LNCaP clone FGC (cell line): ENCODE measurements around the gene EMD.

Experiments
- DNase-seq: peaks from one replicate; pipeline ENCODE4 v3.0.0-alpha.2; 2011; ENCODE audit warnings: low read depth
- H3K4me3 ChIP-seq: 2 replicates; pipeline ENCODE4 v1.5.1; 2011; ENCODE audit warnings: mild to moderate bottlenecking, low read depth, low read length, control low read depth
- TF ChIP-seq, protein P1 (sequence below): IDR thresholded peaks from 2 replicates; pipeline ENCODE4 v1.5.1; 2012; ENCODE audit warnings: mild to moderate bottlenecking; ENCODE audit not compliant: control insufficient read depth, insufficient read depth; ENCODE audit errors: extremely low read depth

Gene EMD

DNA sequence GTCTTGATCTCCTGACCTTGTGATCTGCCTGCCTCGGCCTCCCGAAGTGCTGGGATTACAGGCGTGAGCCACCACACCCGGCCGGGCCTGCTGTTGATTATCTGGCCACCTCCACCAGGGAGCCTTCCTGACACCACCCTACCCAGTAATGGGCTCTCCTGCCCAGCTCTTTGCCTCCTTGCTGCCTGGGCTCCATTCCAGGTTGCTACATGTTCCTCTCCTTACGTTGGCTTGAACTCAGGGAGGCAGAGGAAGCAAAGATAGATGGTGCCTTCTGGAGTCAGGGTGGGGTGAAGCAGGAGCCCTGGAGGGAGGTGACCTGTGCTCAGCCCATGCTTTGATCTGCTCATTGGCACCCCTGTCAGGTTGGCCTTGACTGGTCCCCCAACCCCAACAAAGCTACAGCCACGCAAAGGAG lies 31.0 kb upstream of the EMD start:
- TF ChIP-seq, protein P1, sequence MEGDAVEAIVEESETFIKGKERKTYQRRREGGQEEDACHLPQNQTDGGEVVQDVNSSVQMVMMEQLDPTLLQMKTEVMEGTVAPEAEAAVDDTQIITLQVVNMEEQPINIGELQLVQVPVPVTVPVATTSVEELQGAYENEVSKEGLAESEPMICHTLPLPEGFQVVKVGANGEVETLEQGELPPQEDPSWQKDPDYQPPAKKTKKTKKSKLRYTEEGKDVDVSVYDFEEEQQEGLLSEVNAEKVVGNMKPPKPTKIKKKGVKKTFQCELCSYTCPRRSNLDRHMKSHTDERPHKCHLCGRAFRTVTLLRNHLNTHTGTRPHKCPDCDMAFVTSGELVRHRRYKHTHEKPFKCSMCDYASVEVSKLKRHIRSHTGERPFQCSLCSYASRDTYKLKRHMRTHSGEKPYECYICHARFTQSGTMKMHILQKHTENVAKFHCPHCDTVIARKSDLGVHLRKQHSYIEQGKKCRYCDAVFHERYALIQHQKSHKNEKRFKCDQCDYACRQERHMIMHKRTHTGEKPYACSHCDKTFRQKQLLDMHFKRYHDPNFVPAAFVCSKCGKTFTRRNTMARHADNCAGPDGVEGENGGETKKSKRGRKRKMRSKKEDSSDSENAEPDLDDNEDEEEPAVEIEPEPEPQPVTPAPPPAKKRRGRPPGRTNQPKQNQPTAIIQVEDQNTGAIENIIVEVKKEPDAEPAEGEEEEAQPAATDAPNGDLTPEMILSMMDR, result no peak
- no peak for DNase-seq
- no peak overlapping the region for H3K4me3 ChIP-seq

DNA sequence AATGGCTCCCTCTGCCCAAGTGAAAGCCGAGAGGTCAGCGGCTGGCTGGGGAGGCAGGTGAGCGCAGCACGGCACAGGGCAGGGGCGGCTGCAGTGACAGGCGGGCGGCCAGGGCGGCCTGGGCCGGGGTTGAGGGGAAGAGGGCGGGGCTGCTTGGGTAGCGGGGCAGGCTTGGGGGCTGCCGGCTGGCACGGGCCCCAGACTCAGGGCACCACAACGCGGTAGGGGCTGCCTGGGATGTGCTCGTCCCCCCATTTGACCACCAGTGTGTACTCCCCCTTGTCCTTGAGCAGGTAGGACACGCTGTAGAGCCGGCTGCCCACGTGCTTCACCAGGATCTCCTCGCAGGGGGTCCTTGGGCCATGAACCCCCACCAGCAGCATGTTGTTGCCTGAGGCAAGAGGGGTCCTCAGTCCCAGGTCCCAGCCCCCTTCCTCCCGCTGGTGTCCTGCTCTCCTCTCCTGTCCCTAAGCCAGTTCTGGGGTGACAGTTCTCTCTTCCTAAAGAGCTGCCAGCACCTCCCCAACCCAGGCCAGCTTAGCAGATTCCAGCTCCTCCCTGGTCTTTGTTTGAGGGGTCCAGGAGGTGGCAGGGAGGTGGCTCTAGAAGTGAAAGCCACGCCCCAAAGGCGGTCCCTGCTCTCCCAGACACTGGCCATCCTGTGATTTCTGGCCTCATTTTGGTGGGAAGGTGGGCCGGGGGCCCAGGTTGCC lies 30.3 kb upstream of the EMD start:
- TF ChIP-seq, protein P1, result no peak
- H3K4me3 ChIP-seq, result no peak overlapping the region
- DNase-seq, result no peak

DNA sequence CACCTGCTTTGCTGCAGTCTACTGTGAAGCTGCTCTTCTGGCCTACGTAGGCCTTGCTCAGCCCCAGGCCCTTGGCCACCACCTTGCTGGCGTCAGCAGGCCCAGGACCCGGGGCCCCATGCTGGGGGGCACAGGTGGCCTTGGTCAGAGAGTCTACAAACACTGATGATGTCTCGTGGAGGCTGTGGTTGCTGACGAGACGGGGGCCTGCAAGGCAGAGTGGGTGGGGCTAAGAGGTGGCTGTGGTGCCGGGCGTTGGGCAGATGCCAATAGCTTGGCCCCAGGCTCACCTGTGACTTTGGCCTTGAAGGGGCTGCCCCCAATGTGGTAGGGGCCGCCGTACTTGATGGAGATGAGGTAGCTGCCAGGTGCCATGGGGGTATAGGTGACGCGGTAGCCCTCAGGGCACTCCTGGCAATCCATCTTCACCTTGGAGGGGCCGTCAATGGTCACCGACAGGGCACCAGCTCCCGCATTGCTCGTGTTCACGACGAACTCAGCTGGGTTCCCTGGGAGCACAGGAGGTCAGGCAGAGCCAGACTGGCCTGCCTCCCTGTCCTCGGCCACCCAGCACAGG lies 29.6 kb upstream of the EMD start:
- no peak for DNase-seq
- TF ChIP-seq, protein P1, result no peak
- no peak overlapping the region for H3K4me3 ChIP-seq

DNA sequence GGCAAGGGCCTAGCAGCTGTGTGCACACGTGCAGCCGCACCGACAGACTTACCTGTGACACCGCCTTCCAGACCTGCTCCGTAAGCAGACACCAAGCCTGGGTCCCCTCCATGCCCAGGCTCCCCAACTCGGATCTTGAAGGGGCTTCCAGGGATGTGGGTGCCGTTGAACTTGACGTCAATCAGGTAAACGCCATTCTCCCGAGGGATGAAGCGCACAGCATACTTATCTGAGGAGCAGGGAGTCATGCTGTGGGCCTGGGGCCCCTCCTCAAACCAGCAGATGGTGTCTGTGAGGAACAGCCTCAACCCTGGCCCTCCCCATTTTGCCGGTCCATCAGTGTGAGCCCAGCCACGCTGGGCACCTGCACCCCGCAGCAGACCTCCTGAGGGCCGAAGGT lies 29.1 kb upstream of the EMD start:
- TF ChIP-seq, protein P1, result no peak
- DNase-seq, result no peak
- no peak overlapping the region for H3K4me3 ChIP-seq

DNA sequence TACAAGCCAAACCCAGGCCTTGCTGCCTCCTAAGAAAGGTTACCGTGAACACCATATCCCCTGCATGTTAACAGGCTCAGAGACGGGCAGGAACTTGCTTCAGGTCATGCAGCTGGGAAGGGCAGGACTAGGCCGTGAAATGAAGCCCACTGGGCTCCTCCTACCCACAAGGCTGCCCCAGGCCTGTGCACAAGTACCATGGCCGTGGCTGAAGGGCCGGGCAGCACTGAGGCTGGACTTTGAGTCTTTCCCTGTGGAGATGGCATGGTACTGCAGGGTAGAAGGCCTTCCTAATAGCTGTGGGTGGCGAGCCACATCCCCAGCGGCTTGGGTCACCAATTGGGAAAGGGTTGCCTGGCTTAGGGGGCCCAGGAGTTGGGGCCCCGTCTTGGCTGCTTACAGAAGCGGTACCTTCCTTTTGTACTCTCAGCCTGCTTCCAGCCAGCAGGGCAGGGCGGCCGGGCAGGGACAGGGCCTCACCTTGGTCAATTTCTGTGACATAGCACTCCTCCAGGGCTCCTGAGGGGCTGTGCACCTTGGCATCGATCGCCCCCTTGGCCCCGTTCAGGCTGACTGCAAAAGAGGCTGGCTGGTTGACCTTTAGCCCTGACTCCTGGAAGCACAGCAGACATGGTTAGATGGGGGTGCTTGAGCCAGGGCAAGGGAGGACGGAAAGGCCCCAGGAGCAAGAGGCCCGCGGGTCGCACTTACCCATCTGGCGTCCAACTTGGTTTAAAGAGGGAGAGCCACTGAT lies 28.5 kb upstream of the EMD start:
- DNase-seq, result no peak
- TF ChIP-seq, protein P1, result no peak
- H3K4me3 ChIP-seq, result no peak overlapping the region

DNA sequence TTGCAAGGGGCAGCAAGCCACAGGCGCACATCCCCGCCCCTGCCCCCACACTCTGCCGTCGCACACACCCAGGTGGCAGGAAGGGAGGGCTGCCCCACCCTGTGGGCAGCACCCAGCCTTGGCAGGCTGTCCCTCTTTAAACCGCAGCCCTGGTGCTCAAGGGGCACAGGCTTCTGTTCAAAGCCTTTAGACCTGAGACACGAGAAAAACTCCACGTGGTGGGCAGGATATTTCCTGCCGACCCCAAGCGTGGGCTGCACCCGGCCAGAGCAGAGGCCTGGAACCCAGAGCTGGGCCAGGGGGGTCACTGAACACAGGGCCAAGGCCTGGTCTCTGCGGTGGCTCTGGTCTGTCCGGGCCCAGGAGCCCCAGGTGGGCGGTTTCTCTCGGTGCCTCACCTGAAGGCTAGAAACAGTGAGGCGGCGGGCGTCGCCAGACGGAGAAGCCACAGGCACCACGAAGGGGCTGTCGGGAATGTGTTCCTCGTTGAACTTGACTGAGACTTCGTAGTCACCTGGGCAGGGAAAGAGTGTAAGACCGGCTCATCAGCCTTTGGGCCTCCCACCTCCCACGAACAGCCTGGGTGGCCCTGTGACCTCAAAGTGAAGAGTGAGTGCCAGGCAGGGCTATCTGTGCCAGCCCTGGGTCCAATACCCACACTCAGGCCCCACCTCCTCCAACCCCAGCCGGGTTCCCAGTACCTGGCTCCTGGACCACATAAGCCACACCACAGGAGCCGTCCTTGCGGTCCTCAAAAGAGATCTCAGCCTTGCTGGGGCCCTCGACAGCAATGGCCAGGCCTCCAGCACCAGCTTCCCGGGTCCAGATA lies 27.7 kb upstream of the EMD start:
- H3K4me3 ChIP-seq, result no peak overlapping the region
- no peak for DNase-seq
- TF ChIP-seq, protein P1, result no peak
